H1 (cell line): ENCODE measurements around the gene AZGP1. TPM values are rescaled to one million over a fixed set of nuclear protein-coding genes. Genes with fewer than 3 reads are reported as not detected.

Experiments
- CHD2 ChIP-seq: IDR thresholded peaks from 2 replicates; pipeline ENCODE4 v1.6.1; 2012; ENCODE audit warnings: low read length, improper control_type of control experiment
- EGR1 ChIP-seq: IDR thresholded peaks from 2 replicates; pipeline ENCODE4 v1.6.1; 2011; ENCODE audit warnings: low read depth, low read length, borderline replicate concordance
- GTF2F1 ChIP-seq: IDR thresholded peaks from 2 replicates; pipeline ENCODE4 v1.6.1; 2012; ENCODE audit warnings: low read depth, low read length, improper control_type of control experiment, borderline replicate concordance
- KDM5A ChIP-seq: fragments of 200-600 bp; IDR thresholded peaks from 2 replicates; pipeline ENCODE4 v1.7.1; 2012; ENCODE audit warnings: mild to moderate bottlenecking, low read length, inconsistent platforms, mixed read lengths
- POLR2AphosphoS5 ChIP-seq: IDR thresholded peaks from 2 replicates; pipeline ENCODE4 v1.6.1; 2011; ENCODE audit warnings: low read depth, low read length
- SP4 ChIP-seq: IDR thresholded peaks from 2 replicates; pipeline ENCODE4 v1.6.1; 2012; ENCODE audit warnings: low read length, inconsistent platforms
- polyA plus RNA-seq, 7 experiments: library from polyadenylated mRNA; depleted of rRNA in 3 of 7; stranded (reverse) in 5 of 7; unstranded in 2 of 7; fragments of >200 nt in 5 of 7; fragments of 200-250 nt in 2 of 7; gene quantifications; 1 replicate in 5 of 7; 2 replicates in 1 of 7; 4 replicates in 1 of 7; pipeline versions ENCODE4 v1.2.1 to v1.2.3, GENCODE V29; 2011 to 2013; ENCODE audit warnings: missing spikeins in 2 of 7, mixed read lengths in 2 of 7
- total RNA-seq: library from RNA; stranded (reverse); fragmentation: NEBNext Ultra II Directional; extraction: Animal tissue kit (Norgen Biotek cat#: 25700); gene quantifications from 2 replicates; pipeline ENCODE4 v1.2.1, GENCODE V29; 2021
- TF ChIP-seq, protein P1 (sequence below): fragments of 300-600 bp; sonication (generic); IDR thresholded peaks from 2 replicates; pipeline ENCODE4 v1.7.1; 2012; ENCODE audit warnings: low read length, moderate library complexity, mild to moderate bottlenecking, inconsistent platforms; ENCODE audit not compliant: insufficient replicate concordance
- TF ChIP-seq, protein P2 (sequence below): IDR thresholded peaks from 2 replicates; pipeline ENCODE4 v1.6.1; 2011; ENCODE audit warnings: low read depth, mild to moderate bottlenecking, low read length; ENCODE audit not compliant: insufficient read depth

AZGP1 gene
- total and polyA plus RNA-seq, 2 of the 8 experiments (the other 6 are each of a cell fraction or from before 2014, with no cell fraction given): 0.52 to 0.68 TPM

GRCh38 chr7:99990460-99990852, 14.6 kb upstream of the AZGP1 start (continued):
- TF ChIP-seq, protein P1, sequence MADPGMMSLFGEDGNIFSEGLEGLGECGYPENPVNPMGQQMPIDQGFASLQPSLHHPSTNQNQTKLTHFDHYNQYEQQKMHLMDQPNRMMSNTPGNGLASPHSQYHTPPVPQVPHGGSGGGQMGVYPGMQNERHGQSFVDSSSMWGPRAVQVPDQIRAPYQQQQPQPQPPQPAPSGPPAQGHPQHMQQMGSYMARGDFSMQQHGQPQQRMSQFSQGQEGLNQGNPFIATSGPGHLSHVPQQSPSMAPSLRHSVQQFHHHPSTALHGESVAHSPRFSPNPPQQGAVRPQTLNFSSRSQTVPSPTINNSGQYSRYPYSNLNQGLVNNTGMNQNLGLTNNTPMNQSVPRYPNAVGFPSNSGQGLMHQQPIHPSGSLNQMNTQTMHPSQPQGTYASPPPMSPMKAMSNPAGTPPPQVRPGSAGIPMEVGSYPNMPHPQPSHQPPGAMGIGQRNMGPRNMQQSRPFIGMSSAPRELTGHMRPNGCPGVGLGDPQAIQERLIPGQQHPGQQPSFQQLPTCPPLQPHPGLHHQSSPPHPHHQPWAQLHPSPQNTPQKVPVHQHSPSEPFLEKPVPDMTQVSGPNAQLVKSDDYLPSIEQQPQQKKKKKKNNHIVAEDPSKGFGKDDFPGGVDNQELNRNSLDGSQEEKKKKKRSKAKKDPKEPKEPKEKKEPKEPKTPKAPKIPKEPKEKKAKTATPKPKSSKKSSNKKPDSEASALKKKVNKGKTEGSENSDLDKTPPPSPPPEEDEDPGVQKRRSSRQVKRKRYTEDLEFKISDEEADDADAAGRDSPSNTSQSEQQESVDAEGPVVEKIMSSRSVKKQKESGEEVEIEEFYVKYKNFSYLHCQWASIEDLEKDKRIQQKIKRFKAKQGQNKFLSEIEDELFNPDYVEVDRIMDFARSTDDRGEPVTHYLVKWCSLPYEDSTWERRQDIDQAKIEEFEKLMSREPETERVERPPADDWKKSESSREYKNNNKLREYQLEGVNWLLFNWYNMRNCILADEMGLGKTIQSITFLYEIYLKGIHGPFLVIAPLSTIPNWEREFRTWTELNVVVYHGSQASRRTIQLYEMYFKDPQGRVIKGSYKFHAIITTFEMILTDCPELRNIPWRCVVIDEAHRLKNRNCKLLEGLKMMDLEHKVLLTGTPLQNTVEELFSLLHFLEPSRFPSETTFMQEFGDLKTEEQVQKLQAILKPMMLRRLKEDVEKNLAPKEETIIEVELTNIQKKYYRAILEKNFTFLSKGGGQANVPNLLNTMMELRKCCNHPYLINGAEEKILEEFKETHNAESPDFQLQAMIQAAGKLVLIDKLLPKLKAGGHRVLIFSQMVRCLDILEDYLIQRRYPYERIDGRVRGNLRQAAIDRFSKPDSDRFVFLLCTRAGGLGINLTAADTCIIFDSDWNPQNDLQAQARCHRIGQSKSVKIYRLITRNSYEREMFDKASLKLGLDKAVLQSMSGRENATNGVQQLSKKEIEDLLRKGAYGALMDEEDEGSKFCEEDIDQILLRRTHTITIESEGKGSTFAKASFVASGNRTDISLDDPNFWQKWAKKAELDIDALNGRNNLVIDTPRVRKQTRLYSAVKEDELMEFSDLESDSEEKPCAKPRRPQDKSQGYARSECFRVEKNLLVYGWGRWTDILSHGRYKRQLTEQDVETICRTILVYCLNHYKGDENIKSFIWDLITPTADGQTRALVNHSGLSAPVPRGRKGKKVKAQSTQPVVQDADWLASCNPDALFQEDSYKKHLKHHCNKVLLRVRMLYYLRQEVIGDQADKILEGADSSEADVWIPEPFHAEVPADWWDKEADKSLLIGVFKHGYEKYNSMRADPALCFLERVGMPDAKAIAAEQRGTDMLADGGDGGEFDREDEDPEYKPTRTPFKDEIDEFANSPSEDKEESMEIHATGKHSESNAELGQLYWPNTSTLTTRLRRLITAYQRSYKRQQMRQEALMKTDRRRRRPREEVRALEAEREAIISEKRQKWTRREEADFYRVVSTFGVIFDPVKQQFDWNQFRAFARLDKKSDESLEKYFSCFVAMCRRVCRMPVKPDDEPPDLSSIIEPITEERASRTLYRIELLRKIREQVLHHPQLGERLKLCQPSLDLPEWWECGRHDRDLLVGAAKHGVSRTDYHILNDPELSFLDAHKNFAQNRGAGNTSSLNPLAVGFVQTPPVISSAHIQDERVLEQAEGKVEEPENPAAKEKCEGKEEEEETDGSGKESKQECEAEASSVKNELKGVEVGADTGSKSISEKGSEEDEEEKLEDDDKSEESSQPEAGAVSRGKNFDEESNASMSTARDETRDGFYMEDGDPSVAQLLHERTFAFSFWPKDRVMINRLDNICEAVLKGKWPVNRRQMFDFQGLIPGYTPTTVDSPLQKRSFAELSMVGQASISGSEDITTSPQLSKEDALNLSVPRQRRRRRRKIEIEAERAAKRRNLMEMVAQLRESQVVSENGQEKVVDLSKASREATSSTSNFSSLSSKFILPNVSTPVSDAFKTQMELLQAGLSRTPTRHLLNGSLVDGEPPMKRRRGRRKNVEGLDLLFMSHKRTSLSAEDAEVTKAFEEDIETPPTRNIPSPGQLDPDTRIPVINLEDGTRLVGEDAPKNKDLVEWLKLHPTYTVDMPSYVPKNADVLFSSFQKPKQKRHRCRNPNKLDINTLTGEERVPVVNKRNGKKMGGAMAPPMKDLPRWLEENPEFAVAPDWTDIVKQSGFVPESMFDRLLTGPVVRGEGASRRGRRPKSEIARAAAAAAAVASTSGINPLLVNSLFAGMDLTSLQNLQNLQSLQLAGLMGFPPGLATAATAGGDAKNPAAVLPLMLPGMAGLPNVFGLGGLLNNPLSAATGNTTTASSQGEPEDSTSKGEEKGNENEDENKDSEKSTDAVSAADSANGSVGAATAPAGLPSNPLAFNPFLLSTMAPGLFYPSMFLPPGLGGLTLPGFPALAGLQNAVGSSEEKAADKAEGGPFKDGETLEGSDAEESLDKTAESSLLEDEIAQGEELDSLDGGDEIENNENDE: no peak
- TF ChIP-seq KDM5A: no peak
- TF ChIP-seq, protein P2, sequence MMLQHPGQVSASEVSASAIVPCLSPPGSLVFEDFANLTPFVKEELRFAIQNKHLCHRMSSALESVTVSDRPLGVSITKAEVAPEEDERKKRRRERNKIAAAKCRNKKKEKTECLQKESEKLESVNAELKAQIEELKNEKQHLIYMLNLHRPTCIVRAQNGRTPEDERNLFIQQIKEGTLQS: no peak
- TF ChIP-seq POLR2AphosphoS5: no peak
- no peak for TF ChIP-seq GTF2F1
- no peak for TF ChIP-seq CHD2
- TF ChIP-seq EGR1: no peak
- no peak for TF ChIP-seq SP4
- TF ChIP-seq, all 59 proteins: peak for 0
